MCF 10A (cell line): ENCODE data around the gene PITPNB. TPM values are rescaled to one million over a fixed set of nuclear protein-coding genes. Genes with fewer than 3 reads are reported as not detected.

Source experiments
- BruUV-seq: library from RNA; stranded (reverse); fragments of 400-500 nt; replicated peaks from 2 replicates; lab custom pipeline; 2021; lab: Mats Ljungman, UMichigan
- CTCF ChIA-PET: fragments of 300-600 bp; sonication (Branson Sonifier 250); formaldehyde crosslinking; extraction: SDS; loops from one replicate; lab custom pipeline; 2021; ENCODE audit warnings: antibody characterized with exemption, inconsistent platforms; lab: Yijun Ruan, JAX
- POLR2A ChIA-PET: fragments of 300-600, 350-650 bp; sonication (Branson Sonifier 250); formaldehyde crosslinking; extraction: SDS; loops from one replicate; lab custom pipeline; 2020; ENCODE audit warnings: antibody characterized with exemption, inconsistent platforms; lab: Yijun Ruan, JAX
- DNase-seq: peaks from one replicate; pipeline ENCODE4 v3.0.0-alpha.2; 2018; ENCODE audit not compliant: unreplicated experiment
- H3K27ac Mint-ChIP-seq: one replicate; pipeline ENCODE4 v1.8.0; 2022; ENCODE audit warnings: mild to moderate bottlenecking, low read depth, mixed read lengths; ENCODE audit not compliant: unreplicated experiment
- H3K27me3 Mint-ChIP-seq: one replicate; pipeline ENCODE4 v1.8.0; 2022; ENCODE audit warnings: mixed read lengths; ENCODE audit not compliant: insufficient read depth, unreplicated experiment
- H3K36me3 Mint-ChIP-seq: one replicate; pipeline ENCODE4 v1.8.0; 2022; ENCODE audit warnings: mild to moderate bottlenecking, moderate library complexity, mixed read lengths; ENCODE audit not compliant: insufficient read depth, unreplicated experiment
- H3K4me1 Mint-ChIP-seq: one replicate; pipeline ENCODE4 v1.8.0; 2022; ENCODE audit warnings: mixed read lengths; ENCODE audit not compliant: insufficient read depth, unreplicated experiment
- H3K4me3 Mint-ChIP-seq: one replicate; pipeline ENCODE4 v1.8.0; 2022; ENCODE audit warnings: mild to moderate bottlenecking, moderate library complexity, mixed read lengths; ENCODE audit not compliant: unreplicated experiment
- H3K9me3 Mint-ChIP-seq: one replicate; pipeline ENCODE4 v1.8.0; 2022; ENCODE audit warnings: mixed read lengths; ENCODE audit not compliant: unreplicated experiment
- intact Hi-C: fragments of 100-400 bp; cut with micrococcal nuclease; formaldehyde crosslinking; loops from 2 replicates; pipeline ENCODE4 v1.14.1; 2022
- total RNA-seq: library from RNA; stranded (reverse); gene quantifications from 2 replicates; pipeline ENCODE4 v1.2.3, GENCODE V29; 2022
- TF ChIP-seq, protein P1 (sequence below): fragments of 200-600 bp; IDR thresholded peaks from one replicate; pipeline ENCODE4 v1.8.0; 2022; ENCODE audit warnings: antibody characterized with exemption, mild to moderate bottlenecking; ENCODE audit not compliant: unreplicated experiment

Gene PITPNB
- total RNA-seq, 1 experiment from 2014 or later: 124 TPM

DNA sequence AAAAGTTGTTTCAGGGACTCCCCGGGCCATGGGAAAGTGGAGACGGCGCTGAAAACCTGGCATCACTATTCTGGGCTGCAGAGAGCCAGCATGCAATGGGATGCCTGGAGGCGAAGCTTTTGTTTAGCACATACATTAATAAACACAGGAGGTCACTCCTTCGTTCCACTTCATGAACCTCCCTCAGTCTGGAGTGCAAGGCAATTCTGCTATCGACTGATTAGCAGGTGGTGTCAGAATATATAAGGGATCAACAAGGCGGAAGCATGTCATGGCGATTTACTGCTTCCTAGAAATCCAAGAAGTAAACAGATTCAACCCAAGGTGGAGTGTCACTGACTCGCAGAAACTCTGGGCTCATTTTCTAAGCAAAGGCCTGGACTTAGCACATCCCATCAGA lies 72.1 kb downstream of the PITPNB start:
- CTCF ChIA-PET: interaction anchor here (0.6 kb wide), 1 partner anchor 165 kb away, joined by 3 read pairs; no protein-coding TSS in a partner anchor
- TF ChIP-seq, protein P1, sequence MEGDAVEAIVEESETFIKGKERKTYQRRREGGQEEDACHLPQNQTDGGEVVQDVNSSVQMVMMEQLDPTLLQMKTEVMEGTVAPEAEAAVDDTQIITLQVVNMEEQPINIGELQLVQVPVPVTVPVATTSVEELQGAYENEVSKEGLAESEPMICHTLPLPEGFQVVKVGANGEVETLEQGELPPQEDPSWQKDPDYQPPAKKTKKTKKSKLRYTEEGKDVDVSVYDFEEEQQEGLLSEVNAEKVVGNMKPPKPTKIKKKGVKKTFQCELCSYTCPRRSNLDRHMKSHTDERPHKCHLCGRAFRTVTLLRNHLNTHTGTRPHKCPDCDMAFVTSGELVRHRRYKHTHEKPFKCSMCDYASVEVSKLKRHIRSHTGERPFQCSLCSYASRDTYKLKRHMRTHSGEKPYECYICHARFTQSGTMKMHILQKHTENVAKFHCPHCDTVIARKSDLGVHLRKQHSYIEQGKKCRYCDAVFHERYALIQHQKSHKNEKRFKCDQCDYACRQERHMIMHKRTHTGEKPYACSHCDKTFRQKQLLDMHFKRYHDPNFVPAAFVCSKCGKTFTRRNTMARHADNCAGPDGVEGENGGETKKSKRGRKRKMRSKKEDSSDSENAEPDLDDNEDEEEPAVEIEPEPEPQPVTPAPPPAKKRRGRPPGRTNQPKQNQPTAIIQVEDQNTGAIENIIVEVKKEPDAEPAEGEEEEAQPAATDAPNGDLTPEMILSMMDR: no peak
- POLR2A ChIA-PET: interaction anchor here (1.5 kb wide), 1 partner anchor 17 kb away, joined by 4 read pairs; no protein-coding TSS in a partner anchor
- Mint-ChIP-seq H3K4me3 (no peak overlapping the region), H3K4me1 (no peaks in the 10 kb centered on the region), H3K27me3 (no peaks in the 10 kb centered on the region), H3K27ac (no peak overlapping the region), H3K36me3 (peaks cover 68% of the 10 kb centered on the region), H3K9me3 (no peaks in the 10 kb centered on the region)
- no peak for DNase-seq
- intact Hi-C loops: no loop called here
- BruUV-seq: no TSS peak

DNA sequence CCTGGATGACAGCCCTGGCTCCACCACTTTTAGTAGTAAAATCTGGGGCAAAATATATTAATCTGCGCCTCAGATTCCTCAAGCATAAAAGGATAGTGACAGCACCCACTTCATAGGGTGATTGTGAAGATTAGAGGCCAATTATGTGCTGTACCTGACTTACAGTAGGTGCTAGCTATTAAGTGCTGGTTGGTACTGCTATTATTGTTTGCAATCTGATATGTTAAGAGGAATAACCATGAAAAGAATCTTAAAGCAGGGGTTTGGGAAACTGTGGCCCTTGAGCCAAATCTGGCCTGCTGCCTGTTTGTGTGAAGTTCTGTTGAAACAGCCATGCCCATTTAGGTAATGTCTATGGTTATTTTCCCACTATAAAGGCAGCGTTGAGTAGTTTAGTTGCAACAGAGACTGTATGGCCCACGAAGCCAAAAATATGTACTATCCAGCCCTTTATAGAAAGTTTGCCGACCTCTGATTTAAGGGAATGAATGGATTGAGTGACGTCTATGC lies 72.8 kb downstream of the PITPNB start:
- DNase-seq: no peak
- ChIA-PET CTCF (no interaction called here), POLR2A (interaction anchor here (0.6 kb wide), 1 partner anchor 16 kb away, joined by 3 read pairs; no protein-coding TSS in a partner anchor)

DNA sequence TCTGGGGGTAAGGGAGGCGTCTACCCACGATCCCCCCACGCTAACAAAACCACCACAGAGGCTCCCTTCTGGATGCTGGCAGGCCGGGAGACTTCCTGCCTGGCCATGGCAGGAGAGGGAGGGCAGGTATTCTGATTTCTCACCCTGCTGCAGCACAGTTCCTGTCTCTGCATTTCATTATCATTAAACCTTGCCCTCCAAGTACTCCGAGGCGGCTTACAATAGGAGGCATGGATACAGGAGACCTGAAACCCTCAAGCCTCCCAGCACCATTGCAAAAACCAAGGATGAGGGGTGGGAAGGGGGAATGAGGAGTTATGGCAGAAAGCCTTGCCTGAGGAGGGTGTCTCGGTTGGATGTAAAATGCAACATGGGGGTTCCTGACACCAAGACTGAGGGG lies 73.4 kb downstream of the PITPNB start:
- intact Hi-C loops: no loop called here
- no peak overlapping the region for H3K27ac Mint-ChIP-seq
- TF ChIP-seq, protein P1: no peak
- H3K4me1 Mint-ChIP-seq: no peaks in the 10 kb centered on the region
- POLR2A ChIA-PET: interaction anchor here (0.6 kb wide), 1 partner anchor 16 kb away, joined by 3 read pairs; no protein-coding TSS in a partner anchor
- no peaks in the 10 kb centered on the region for H3K9me3 Mint-ChIP-seq
- no peak for DNase-seq
- peaks cover 58% of the 10 kb centered on the region for H3K36me3 Mint-ChIP-seq
- H3K27me3 Mint-ChIP-seq: no peaks in the 10 kb centered on the region
- H3K4me3 Mint-ChIP-seq: no peak overlapping the region
- CTCF ChIA-PET: no interaction called here
- no TSS peak for BruUV-seq

More for the DNA sequence above, 72.8 kb downstream of the PITPNB start:
- Mint-ChIP-seq H3K27me3 (no peaks in the 10 kb centered on the region), H3K4me3 (no peak overlapping the region), H3K36me3 (peaks cover 63% of the 10 kb centered on the region), H3K4me1 (no peaks in the 10 kb centered on the region), H3K9me3 (no peaks in the 10 kb centered on the region), H3K27ac (no peak overlapping the region)
- intact Hi-C loops: no loop called here
- no TSS peak for BruUV-seq
- TF ChIP-seq, protein P1: no peak

DNA sequence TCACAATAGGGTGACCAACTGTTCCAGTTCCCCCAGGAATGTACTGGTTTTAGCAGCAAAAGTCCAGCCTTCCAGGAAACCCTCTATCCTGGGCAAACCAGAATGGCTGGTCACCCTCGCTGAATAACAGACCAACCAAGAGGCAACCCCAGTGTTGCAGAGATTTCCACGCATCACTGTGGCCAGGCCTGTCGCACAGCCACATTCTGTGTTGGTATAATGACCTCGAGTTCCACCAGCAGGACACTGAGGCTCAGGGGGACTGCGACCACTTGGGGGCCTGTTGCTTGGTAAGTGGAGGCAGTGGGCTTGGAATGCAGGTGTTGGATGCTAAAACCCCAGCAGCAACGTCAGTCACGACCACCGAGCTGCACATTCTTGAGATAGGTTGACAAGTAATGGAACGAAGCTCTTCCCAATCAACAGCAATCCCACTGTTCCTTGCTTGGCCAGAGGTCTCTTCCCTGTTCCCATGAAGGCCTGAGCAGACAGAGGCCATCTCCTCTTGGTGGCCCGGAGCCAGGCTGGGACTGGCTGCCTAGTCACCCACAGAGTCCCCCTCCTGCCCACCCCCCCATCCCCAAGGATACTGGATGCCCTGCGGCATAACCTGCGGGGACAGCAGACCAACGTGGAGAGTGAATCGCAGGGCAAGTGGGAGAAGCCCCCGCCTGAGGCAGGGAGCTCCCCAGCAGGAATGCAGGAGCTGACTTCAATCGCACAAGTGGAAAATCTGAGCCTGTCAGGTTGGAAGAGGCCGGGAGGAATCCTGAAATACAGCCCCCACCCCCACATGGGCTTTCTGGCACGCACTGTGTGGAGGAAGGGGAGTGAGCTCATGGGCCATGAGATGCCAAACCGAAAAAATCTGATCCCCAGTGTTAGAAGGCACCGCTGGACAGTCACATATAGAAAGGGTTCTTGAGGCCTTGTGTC lies 74.1 kb downstream of the PITPNB start:
- TF ChIP-seq, protein P1: no peak
- Mint-ChIP-seq H3K27ac (no peak overlapping the region), H3K4me3 (no peak overlapping the region), H3K27me3 (no peaks in the 10 kb centered on the region), H3K9me3 (no peaks in the 10 kb centered on the region), H3K36me3 (peaks cover 53% of the 10 kb centered on the region), H3K4me1 (no peaks in the 10 kb centered on the region)
- CTCF ChIA-PET: interaction anchor here (0.7 kb wide), 1 partner anchor 84 kb away, joined by 4 read pairs; no protein-coding TSS in a partner anchor
- BruUV-seq: no TSS peak
- POLR2A ChIA-PET: interaction anchor here (0.5 to 0.7 kb wide), 2 partner anchors 19 to 876 kb away, joined by 3 read pairs; no protein-coding TSS in a partner anchor
- intact Hi-C loops: no loop called here
- no peak for DNase-seq
